Stimulated activated CD4-positive, alpha-beta T cell treated with anti-CD3 and anti-CD28 coated beads, TNF-alpha, amount 100 ng/mL, for 1 hour (primary cell): ENCODE results near the gene MYO18A.

Source experiments
- DNase-seq, 3 donors: peaks; one replicate each; pipeline ENCODE4 v3.0.0-alpha.2; 2020; ENCODE audit warnings: low read depth in 3 of 3, low spot score in 1 of 3

Gene MYO18A

DNA sequence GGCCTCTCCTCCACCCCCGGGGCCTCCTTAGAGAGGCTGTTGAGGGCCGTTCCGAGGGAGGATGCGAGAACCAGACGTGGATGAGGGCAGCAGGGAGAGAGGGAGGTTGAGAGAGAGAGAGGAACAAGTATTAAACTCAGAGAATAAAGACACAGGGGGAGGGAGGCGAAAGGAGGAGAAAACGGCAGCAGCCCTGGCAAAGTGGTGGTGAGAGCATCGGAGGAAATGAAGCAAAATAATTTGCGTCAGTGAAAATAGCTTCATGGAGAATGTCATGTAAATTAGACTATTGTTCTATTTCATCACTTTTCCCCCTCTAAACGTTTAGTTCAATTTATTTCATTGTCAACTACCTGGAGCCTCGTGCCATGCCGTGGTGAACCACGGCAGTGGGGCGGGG is 99.2 kb downstream of the MYO18A start:
- no peak for DNase-seq

DNA sequence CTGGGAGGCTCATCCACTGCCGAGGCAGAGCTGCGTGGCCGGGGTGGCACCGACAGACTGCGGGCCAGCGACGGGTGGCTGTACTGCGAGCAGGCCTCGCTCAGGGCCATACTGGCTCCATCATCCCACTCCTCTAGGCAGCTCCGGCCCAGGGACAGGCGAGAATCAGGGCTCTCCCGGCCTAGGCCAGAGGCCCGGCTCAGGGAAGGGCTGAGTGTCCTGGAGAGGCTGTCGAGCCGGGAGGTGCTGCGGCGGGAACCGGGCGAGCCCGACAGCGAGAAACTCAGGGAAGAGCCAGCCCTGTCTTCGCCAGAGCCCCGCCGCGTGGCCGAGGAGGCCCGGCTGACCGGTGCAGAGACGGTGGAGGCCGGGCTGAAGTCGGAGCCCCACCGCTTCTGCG is 99.9 kb downstream of the MYO18A start:
- DNase-seq: no peak

DNA sequence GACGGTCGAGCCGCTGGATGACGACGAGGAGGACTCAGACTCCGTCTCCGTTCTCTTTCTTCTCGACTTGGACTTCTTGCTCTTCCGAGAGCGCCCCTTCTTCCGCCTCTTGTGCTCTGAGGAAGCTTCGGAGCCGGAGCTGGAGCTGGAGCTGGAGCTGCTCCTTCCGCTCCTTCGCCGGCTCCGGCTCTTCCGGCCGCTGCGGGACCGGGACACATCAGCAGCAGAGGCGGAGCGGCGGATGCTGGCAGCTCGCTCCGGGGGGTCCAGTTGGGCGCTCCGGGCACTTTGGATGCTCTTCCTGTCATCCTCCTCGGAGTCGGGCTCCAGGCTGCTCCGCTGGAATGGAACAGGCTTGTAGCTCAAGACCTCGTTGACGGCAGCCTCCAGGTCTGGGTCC is 100.3 kb downstream of the MYO18A start:
- DNase-seq: no peak

DNA sequence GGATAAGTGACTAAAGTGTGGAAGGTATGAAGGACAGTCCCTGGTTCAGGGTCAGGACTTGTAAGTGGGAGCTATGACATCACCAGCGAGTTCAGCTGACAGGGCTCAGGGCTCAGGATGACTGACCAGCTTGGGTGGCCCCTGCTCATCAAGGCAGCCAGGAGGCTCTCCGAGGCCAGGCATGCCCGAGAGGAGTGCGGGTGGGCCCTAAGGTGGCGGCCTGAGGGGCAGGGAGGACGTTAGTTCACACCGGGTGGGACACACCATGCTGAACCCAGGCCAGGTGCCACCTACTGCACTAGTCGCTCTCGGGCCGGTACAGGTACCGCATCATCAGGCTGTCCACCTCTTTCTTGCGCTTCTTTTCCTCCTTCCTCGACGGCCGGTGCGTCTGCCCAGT is 100.8 kb downstream of the MYO18A start:
- DNase-seq: no peak

DNA sequence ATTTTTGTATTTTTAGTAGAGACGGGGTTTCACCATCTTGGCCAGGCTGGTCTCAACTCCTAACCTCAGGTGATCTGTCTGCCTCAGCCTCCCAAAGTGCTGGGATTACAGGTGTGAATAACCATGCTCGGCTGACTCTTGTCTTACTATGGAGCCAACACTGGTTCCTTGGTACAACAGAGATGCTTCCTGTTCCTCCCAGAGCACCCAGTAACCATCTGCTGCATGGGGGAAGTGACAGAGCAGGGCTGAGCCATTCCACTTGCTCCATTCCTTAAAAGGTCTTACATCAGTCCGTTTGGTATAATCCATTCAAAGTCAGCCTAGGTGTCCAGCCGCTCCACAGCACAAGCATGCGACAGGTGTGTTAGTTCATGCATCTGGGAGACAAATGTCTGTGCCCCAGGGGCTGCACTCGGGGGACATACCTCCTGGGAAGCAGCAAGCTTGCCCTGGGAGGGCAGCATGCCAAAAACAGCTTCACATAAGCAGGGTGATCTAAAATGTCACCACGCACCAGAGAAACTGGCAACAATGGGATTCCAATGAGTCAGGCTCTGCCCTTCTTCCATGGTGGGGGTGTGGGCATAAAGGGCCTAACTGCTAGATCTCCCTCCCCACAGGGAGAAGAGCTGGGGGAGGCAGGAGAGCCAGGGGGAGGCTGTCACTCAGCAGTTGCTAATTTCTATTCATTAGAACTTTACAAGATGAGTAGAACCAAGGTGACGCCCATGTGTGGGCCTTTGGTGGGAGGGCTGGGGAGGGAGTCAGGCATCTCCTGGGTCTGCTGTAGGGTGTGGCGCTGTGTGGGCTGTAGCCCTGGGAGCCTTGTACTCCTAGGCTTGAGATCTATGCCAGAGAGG is 101.8 kb downstream of the MYO18A start:
- DNase-seq: no peak

DNA sequence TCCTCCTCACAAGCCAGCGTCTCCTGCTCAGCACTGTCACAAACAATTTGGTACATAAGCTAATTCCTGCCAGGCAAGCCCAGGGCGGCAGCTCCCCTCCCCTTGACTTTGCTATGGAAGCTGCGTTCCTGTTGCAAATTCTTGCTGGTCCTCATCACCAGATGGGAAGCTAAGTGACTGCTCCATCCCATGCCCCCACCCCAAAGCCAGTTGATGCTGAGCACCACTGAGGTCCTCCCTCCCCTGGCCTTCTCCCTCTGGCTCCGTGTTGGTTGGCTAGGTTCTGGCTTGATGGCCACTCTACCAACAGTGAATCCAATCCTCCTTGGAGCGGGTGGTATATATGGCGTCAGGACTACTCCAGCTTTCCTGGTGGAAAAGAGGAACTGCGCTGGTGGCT is 102.9 kb downstream of the MYO18A start:
- DNase-seq: no peak

DNA sequence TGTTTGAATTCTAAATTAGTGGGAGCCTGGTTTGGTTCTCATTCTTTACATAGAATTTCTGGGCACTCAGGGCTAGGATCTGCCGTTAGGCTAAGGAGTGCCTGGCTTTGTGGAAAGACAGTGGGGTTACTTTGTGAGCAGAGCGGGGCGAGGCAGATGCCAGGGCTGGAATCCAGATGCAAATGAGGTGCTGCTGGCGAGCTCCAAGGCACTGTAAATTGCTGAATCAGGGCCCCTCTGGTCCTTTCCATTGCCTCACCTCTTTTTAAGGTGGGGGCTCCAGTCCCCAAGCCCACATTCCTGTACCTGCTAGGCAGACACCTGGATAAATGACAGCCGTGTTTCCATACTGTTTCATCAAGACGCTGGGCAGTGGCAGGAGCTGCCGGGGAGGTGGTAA is 103.5 kb downstream of the MYO18A start:
- no peak for DNase-seq

DNA sequence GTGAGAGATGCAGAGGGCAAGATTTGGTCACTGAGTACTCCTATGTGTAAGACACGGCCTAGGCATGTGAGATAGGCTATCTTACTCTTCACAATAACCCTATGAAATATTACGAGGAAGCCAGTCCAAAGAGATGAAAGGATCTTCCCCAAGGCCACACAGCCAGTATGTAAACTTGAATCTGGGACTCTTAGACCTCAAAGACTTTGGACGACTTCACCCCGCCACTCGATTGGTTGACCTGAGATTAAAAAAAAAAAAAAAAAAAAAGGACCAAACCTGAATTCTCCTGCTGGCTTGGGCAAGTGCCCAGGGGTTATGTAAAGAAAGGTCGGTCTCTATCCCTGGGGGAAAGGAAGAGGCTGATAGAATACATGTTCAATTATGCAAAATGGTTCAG is 104.1 kb downstream of the MYO18A start:
- DNase-seq: no peak

DNA sequence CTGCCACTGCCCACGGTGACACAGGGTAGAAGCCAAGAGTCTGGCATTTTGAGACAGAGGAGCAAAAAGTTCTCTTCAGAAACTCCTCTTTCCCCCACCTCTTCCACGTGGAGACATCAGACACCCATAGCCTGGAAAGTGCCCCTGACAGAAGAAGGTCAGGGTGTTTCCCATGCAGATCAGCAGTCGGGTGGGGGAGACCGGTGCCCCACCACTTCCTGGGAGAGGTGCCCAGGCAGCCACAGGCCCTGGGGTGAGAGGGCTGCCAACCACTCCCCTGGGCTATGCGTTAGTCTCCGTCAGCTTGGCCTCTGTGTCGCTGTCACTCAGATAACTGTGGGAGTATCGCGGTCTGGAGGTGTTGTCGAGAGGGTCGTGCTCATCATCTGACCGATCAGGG is 105.7 kb downstream of the MYO18A start:
- no peak for DNase-seq

DNA sequence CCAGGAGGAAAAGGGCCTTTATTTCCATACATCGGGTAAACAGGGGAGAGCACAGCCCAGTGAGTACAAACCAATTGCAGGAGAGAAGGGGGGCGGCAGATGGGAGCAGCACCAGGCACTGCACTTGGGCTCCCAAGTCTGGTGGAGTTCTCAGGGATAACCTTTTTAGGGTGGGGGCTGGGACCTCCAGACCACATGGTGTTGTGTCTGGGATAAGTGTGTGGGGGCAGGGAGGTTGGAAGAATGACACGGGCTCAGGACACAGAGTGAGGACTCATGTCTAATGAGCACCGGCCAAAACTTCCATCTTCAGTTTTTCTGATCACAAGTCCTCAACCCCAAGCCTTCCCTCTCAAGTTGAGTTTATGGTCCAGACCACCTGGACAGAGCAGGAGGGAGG is 106.7 kb downstream of the MYO18A start:
- DNase-seq: no peak

DNA sequence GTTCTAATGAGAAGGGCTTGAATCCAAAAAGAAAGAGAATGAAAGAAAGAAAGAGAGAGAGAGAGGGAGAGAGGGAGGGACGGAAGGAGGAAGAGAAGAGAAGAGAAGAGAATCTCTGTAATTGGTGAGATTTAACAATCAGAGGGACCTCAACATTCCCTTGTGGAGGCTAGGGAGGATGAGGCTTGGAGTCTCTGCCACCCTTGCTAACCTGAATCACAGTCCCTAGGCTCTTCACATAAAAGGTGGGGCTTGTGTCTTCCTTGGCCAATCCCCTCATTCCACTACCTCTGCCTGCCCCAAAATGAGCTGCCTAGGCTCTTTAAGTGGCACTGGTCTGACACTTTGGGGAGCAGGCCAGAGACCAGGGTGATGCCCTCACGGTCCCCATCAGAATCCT is 107.2 kb downstream of the MYO18A start:
- DNase-seq: no peak

DNA sequence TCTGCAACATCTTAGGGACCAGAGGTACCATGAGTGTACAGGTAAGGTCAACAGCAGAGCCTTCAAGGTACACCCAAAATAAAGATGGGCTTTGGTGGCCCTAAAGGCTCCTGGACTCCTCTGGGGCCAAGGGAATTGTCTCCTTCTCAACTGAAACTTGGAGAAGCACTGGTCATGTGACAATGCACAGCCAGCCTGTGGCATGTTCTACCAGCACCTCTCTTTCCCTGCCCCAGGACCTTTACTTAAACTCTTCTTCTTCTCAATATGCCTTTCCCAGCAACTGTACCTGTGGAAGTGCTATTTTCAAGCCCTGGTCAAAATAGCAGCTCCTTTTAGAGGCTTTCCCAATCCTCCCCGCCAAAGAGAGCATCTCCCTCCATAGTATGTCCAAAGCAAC is 108.9 kb downstream of the MYO18A start:
- no peak for DNase-seq

DNA sequence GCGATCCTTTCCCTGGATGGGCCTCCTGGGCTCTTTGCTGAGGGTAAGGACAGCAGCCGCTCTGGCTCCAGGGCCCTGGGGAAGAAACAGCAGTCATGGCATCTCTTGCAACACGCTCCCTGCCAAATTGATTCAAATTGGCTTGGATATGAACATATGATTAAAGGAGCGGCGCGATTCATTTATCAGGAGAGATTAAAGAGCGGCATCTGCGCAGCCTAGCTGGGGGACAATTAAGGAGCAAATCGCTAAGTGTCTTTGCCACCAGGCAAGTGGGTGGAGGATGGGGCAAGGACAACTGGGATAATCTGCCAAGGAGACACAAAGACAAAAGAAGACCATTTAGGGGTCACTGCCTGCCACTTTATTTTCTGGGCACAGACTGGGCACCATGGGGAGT is 109.4 kb downstream of the MYO18A start:
- DNase-seq: no peak

DNA sequence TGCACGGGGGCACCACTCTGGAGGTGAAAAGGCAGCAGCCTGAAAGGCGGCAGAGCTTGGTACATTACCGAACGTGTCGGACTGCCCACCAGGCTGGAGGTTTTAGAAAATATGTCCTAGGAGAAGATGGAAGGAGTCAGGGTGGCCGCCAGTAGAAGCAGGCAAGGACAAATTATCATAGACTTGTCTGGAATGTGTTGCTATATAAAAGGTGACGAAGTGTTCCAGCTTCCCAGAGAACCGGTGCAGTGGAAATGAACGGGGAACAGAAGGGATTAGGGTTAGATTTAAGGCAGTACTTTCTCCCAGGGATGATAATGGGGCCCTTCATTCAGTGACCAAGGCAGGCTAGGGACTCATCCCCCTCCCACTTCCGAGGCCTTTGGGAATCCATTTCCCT is 109.9 kb downstream of the MYO18A start:
- DNase-seq: no peak

DNA sequence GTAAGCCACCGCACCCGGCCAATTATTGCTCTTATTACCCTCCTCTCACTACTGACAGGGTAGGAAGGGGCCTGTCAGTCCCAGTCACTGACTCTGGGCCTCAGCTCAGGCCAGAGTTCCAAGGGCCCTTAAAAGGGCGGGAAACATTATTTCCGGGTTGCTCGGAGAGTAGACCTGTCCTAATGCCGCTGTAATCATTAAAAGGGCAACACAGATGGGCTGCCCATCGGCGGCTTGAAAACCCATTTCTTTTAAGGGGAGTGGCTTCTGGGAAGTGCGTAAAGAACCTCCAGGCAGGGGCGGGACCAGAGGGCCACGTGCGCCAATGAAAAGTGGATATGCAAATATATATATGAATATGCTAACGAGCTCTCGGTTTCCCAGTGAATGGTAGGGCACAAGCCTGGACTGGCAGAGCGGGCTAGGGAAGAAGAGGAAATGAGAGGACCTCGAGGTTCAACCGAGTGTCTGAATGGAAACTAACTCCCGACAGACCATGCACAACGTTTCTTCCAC is 110.6 kb downstream of the MYO18A start:
- no peak for DNase-seq

DNA sequence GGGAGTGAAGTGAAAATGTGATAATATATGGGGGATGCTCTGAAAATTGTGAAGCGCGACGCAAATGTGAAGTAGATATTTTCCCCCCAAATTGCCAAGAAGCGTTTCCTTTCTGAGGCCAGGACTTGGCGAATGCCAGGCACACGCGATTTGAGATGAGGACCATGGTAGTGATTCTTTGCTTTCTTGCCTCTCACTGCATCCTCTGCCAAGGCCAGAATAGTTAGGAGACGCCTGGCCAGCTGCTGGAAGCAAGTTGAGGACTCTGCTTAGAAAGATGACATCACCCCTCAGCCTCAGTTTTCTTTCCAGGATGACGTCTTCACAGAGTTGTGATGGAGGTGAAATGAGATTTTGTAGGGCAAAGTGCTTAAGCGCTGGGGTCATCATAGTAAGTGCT is 111.4 kb downstream of the MYO18A start:
- DNase-seq: no peak

DNA sequence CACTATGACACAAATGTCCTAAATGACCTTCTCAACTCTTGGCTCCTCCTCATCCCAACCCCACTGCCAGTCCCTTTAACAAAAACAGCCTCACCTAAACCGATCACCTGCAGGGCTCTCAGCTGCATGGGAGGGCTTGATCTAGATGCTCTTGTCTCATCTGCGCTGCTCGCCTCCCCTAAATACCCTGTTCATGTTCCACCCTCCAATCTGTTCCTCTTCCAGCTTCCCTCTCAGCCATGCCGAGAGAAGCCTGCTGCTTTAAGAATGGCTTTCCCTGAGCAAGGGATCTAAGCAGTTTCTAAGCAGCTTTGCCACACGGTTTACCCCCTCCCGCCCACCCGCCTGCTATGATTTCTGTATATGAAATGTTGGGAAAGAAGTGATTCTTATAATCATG is 113.6 kb downstream of the MYO18A start:
- DNase-seq: no peak

DNA sequence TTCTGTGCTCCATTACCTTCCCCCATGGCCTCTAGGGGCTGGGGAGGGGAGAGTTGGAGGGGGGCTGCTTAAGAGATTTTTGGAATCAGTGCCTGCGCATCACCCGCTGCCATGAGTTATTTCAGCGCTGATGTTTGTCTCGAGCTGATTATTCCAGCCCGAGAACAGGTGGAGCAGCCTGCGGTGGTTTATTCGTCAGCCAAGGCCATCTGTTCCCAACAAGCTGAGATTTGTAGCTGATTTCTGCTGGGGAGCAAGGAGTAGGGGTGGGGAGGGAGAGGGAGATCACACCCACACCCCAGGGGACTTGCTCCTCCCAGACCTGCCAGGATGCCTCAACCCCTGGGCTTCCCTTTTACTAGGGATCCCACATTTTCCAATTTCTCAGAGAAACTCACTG is 114.2 kb downstream of the MYO18A start:
- DNase-seq: no peak

DNA sequence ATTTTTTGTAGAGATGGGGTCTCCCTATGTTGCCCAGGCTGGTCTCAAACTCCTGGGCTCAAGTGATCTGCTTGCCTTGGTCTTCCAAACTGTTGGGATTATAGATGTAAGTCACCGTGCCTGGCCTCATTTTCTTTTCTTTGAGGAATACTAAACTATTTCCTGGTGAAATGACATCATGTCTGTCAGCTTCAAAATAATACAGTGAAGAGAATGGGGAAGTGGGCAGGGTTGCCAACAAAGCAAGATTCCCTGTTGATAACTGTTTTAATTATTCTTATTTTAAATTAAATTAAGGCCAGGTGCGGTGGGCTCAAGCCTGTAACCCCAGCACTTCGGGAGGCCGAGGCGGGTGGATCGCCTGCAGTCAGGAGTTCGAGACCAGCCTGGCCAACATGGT is 116.2 kb downstream of the MYO18A start:
- DNase-seq: no peak

DNA sequence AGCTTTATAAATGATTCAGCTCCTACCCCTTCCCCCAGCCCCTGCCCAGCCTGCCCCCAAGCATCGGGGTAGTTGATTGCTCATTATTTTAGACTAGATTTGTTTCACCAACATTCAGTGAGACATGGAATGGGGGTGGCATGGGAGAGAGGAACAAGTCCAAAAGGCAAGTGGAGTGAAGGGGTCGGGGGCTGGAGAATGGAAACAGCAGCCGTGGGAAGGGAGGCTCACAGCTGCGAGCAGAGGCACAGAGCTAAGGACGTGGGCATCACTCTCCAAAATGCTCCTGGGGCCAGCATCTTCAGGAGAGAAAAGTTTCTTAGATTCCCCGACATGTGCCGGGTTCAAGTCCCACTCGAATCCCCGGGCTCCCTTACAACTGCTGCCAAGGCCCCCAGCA is 118.0 kb downstream of the MYO18A start:
- no peak for DNase-seq

DNA sequence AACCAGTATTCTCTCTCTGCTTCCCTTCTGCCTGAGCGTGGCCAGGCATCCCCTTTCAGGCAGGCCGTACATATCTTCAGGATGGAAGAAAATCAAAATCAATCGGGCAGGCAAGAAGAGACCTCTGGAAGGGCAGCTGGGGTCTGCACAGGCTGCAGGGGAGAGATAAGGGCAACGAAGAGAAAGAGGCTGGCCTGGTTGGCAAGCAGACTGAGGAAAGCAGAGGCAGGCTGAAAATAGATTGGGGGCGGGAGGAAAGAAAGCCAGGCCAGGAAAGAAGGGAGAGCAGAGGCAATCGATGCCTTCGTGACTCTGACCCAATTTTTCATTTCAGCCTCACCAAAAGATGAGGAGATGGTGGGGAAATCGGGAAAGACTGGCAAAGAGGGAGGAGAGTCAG is 119.2 kb downstream of the MYO18A start:
- no peak for DNase-seq

DNA sequence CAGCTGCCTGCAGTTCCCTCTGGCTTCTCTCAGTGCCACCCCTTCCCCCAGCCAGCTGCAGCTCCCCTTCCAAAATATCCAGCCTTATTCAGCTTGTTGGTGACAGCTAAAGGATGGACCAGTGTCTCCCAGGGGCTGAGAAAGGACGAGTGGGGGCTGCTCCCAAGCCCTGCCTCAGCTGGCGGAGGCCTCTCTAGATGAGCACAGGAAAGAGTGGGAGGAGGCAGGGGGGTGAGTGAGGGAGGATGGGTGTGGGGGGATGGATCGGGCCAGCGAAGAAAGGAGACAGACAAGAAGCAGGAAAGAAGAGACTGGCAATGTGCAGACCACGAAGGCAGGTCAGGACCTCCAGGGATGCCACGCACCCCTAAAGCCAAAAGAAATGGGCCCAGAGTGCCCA is 119.7 kb downstream of the MYO18A start:
- no peak for DNase-seq

DNA sequence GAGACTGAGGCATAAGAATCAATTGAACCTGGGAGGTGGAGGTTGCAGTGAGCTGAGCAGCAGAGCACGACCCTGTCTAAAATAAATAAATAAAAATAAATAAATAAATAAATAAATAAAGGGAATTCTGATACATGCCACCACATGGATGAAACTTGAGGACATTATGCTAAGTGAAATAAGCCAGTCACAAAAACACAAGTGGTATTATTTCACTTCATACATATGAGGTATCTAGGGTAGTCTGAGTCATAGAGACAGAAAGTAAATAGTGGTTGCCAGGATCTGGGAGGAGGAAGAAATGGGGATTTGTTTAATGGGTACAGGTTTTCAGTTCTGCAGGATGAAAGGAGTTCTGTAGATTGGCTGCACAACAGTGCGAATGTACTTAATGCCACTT is 120.9 kb downstream of the MYO18A start:
- DNase-seq: no peak
